Calu3 (cell line): ENCODE data around the gene MAP1LC3A. TPM values are rescaled to one million over a fixed set of nuclear protein-coding genes. Genes with fewer than 3 reads are reported as not detected.

ENCODE experiments used
- Bru-seq: library from RNA; stranded (reverse); fragments of 400-500 nt; gene quantifications from one replicate; lab custom pipeline; 2021; lab: Mats Ljungman, UMichigan
- BruChase-seq, 2 experiments: library from RNA; stranded (reverse); fragments of 400-500 nt; gene quantifications; one replicate each; lab custom pipeline; 2021; lab: Mats Ljungman, UMichigan
- BruUV-seq: library from RNA; stranded (reverse); fragments of 400-500 nt; replicated peaks from 2 replicates; lab custom pipeline; 2021; lab: Mats Ljungman, UMichigan
- CTCF ChIA-PET: fragments of 300-600 bp; sonication (Branson Sonifier 250); formaldehyde crosslinking; loops from one replicate; lab custom pipeline; 2022; ENCODE audit warnings: antibody characterized with exemption; lab: Charles Lee
- DNase-seq: peaks from one replicate; pipeline ENCODE4 v3.0.0; 2022
- H3K27ac Mint-ChIP-seq: one replicate; pipeline ENCODE4 v1.8.0; 2022; ENCODE audit warnings: mixed read lengths; ENCODE audit not compliant: unreplicated experiment
- H3K27me3 Mint-ChIP-seq: one replicate; pipeline ENCODE4 v1.8.0; 2022; ENCODE audit warnings: mixed read lengths; ENCODE audit not compliant: unreplicated experiment
- H3K36me3 Mint-ChIP-seq: one replicate; pipeline ENCODE4 v1.8.0; 2022; ENCODE audit warnings: mild to moderate bottlenecking, moderate library complexity, mixed read lengths; ENCODE audit not compliant: insufficient read depth, unreplicated experiment
- H3K4me1 Mint-ChIP-seq: one replicate; pipeline ENCODE4 v1.8.0; 2022; ENCODE audit warnings: mild to moderate bottlenecking, low read depth, mixed read lengths; ENCODE audit not compliant: unreplicated experiment
- H3K4me3 Mint-ChIP-seq: one replicate; pipeline ENCODE4 v1.8.0; 2022; ENCODE audit warnings: mild to moderate bottlenecking, low read depth, moderate library complexity, mixed read lengths; ENCODE audit not compliant: unreplicated experiment
- H3K9me3 Mint-ChIP-seq: one replicate; pipeline ENCODE4 v1.8.0; 2022; ENCODE audit warnings: low read depth, mixed read lengths; ENCODE audit not compliant: unreplicated experiment
- intact Hi-C: fragments of 100-400 bp; cut with micrococcal nuclease; formaldehyde crosslinking; loops from one replicate; pipeline ENCODE4 v1.10.0; 2022; ENCODE audit not compliant: unreplicated experiment
- long read RNA-seq: library from polyadenylated mRNA; stranded (forward); transcript quantifications from one replicate; pipeline ENCODE4 v2.0.0, GENCODE V29; 2022
- total RNA-seq: library from RNA; stranded (reverse); gene quantifications from 2 replicates; pipeline ENCODE4 v1.2.3, GENCODE V29; 2022
- TF ChIP-seq, protein P1 (sequence below): fragments of 200-600 bp; IDR thresholded peaks from one replicate; pipeline ENCODE4 v1.8.0; 2022; ENCODE audit warnings: antibody characterized with exemption; ENCODE audit not compliant: unreplicated experiment

The MAP1LC3A gene
- total RNA-seq (0.78 and 0.95 TPM in 2 replicates), Bru-seq, nascent RNA (percentile 32 among the genes with signal in this experiment), BruChase-seq, experiment 1, labeled RNA remaining after a 6-hour chase (percentile 33 among the genes with signal in this experiment), BruChase-seq, experiment 2, labeled RNA remaining after a 2-hour chase (percentile 30 among the genes with signal in this experiment)
- long read RNA-seq, partial matches to known transcripts = 0 of 1 reads
- long read RNA-seq, other reads (novel, unspliced or antisense) = 1 of 1 reads

DNA sequence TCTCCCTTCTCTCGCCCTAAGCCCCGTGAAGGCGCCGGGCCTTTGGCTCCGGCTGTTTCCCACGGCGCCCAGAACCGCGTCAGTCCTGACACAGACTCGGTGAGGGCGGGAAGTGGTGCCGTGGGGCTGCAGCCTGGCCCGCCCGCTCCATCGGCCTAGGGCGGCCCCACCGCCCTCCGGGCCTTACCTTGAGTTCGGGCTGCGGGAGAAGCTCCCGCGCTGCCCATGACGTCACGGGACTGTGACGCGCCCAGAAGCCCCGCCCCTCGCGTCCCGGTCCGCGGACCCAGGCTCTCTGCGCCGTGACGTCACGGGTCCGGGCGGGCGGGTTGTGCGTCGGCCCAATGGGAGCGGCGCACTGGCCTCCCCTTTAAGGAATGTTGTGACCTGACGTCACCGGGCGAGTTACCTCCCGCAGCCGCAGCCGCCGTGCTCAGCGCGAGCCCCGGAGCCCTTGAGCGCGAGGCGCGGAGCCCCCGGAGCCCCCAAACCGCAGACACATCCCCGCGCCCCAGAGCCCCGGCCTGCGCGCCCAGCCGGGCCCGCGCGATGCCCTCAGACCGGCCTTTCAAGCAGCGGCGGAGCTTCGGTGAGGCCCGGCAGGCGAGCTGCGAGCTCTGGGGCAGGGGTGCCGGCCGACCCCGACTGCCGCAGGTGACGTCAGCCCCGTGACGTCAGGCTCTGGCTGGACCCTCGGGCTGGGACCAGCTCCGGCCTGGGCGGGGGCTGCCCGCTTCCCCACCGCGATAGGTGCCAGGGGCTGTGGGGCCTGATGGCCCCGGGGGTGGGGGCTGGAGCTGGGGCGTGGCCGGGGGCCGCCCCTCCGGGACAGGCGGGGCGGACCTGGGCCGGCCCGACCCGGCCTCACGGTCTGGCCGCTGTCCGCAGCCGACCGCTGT lies at the start of gene MAP1LC3A:
Gene MAP1LC3A (plus strand): TSS at position 399 of the 899 bp plus-strand sequence. CDS start 151 bp downstream, at position 550.
- Mint-ChIP-seq H3K27ac (peak within 1 kb of the TSS; percentile 1), H3K4me1 (peaks cover 23% of the 10 kb centered on the region), H3K9me3 (no peaks in the 10 kb centered on the region), H3K36me3 (peaks cover 19% of the 10 kb centered on the region), H3K4me3 (peak within 1 kb of the TSS; percentile 62), H3K27me3 (no peaks in the 10 kb centered on the region)
- intact Hi-C loops = no loop called here
- CTCF ChIA-PET = interaction anchor here (0.6 kb wide), 2 partner anchors 34 to 959 kb away, joined by 4 read pairs; no protein-coding TSS in a partner anchor
- no TSS peak for BruUV-seq
- peak; percentile 85 for DNase-seq
- TF ChIP-seq, protein P1, sequence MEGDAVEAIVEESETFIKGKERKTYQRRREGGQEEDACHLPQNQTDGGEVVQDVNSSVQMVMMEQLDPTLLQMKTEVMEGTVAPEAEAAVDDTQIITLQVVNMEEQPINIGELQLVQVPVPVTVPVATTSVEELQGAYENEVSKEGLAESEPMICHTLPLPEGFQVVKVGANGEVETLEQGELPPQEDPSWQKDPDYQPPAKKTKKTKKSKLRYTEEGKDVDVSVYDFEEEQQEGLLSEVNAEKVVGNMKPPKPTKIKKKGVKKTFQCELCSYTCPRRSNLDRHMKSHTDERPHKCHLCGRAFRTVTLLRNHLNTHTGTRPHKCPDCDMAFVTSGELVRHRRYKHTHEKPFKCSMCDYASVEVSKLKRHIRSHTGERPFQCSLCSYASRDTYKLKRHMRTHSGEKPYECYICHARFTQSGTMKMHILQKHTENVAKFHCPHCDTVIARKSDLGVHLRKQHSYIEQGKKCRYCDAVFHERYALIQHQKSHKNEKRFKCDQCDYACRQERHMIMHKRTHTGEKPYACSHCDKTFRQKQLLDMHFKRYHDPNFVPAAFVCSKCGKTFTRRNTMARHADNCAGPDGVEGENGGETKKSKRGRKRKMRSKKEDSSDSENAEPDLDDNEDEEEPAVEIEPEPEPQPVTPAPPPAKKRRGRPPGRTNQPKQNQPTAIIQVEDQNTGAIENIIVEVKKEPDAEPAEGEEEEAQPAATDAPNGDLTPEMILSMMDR = no peak

DNA sequence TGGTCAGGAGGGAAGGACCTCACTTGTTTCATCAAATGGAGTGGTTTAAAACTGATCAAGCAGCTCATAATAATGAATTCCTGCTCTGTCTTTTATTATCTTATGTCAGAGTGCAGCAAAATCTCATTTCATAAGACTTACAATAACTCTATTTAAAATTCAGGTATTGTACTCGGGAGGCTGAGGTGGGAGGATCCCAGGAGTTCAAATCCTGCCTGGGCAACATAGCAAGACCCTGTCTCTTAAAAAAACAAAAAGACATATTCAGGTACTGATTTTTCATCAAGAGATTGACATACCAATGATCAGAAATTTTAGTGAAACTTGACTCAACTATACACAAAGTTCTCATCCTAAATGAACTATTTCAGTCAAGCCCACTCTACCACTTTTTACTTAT lies 47.9 kb upstream of the MAP1LC3A start:
- no peak overlapping the region for H3K4me3 Mint-ChIP-seq
- DNase-seq = no peak
- TF ChIP-seq, protein P1 = no peak
- H3K36me3 Mint-ChIP-seq = peaks cover 72% of the 10 kb centered on the region
- H3K9me3 Mint-ChIP-seq = no peaks in the 10 kb centered on the region
- peaks cover 40% of the 10 kb centered on the region for H3K4me1 Mint-ChIP-seq
- H3K27ac Mint-ChIP-seq = no peak overlapping the region
- H3K27me3 Mint-ChIP-seq = no peaks in the 10 kb centered on the region
- no TSS peak for BruUV-seq
- intact Hi-C loops = no loop called here
- CTCF ChIA-PET = interaction anchor here (0.7 kb wide), 1 partner anchor 49 kb away, joined by 4 read pairs; no protein-coding TSS in a partner anchor

DNA sequence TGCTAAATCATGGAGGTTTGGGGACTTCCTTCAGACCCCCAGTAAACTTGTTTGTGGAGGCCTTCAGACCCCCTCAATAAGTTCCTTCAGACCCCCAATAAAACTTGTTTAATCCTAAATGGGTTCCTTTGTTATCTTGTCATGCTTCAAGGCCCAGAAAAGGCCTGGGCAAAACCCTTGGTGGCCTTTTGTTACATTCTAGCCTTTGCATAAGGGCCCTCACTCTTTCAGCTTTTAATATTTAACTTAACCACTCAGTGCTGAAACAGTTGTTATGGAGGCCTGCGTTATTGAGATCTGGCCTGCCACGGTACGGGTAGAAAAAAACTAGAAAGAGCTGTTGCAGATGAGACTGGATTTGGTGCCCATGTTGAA lies 46.6 kb upstream of the MAP1LC3A start:
- Mint-ChIP-seq H3K27ac (peak overlapping the region; percentile 88), H3K9me3 (no peaks in the 10 kb centered on the region), H3K4me3 (no peak overlapping the region), H3K36me3 (peaks cover 77% of the 10 kb centered on the region), H3K27me3 (no peaks in the 10 kb centered on the region), H3K4me1 (peaks cover 43% of the 10 kb centered on the region)
- TF ChIP-seq, protein P1 = no peak
- DNase-seq = no peak
- CTCF ChIA-PET = interaction anchor here (1.7 kb wide), 1 partner anchor 11 kb away, joined by 5 read pairs; no protein-coding TSS in a partner anchor
- BruUV-seq = no TSS peak
- intact Hi-C loops = no loop called here

DNA sequence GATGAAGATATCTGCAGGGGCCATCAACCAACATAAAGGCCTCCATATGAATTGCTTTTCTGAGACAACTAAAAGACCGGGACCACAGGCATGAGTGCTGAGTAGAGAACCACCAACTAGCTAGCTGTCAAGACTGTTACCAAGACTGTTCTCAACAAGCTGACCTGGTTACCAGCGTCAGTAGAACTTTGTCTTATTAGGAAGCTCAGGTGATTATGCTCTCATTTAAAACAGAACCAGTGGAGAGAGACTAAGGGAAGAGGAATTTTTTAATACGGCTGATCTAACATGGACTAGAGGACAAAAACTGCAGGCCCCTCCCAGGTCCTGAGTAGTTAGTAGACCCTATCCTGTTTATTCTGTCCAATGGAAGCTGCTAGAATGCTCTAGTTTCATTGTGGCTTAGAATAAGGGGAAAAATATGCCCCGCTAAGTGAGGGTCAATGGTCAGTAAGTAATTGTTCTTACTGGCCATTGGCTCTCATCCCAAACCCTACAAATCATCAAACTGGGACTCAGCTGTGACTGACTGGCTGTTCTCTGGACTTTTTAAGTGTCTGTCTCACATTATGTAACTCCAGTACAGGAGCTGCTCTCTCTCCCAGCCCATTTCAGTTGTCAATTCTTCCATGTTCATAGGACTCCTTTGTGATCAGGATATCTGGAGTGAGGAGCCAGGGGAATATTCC lies 46.1 kb upstream of the MAP1LC3A start:
- peak overlapping the region; percentile 88 for H3K27ac Mint-ChIP-seq
- intact Hi-C loops = no loop called here
- no peak for DNase-seq
- H3K36me3 Mint-ChIP-seq = peaks cover 82% of the 10 kb centered on the region
- no TSS peak for BruUV-seq
- CTCF ChIA-PET = interaction anchor here (0.5 to 1.7 kb wide), 3 partner anchors 11 to 457 kb away, joined by 4 to 5 read pairs (median 4); no protein-coding TSS in a partner anchor
- no peak overlapping the region for H3K4me3 Mint-ChIP-seq
- H3K27me3 Mint-ChIP-seq = no peaks in the 10 kb centered on the region
- H3K9me3 Mint-ChIP-seq = no peaks in the 10 kb centered on the region
- H3K4me1 Mint-ChIP-seq = peaks cover 43% of the 10 kb centered on the region
- TF ChIP-seq, protein P1 = no peak
